Astrocyte of the cerebellum (primary cell): ENCODE data around the gene PIN1.

Source experiments
- DNase-seq: peaks from one replicate; pipeline ENCODE4 v3.0.0-alpha.2; 2011; ENCODE audit warnings: low read depth
- H3K4me3 ChIP-seq: 2 replicates; pipeline ENCODE4 v1.5.1; 2011; ENCODE audit warnings: mild to moderate bottlenecking, low read depth, low read length, moderate library complexity
- in situ Hi-C: cut with HindIII; loops from 2 replicates; pipeline ENCODE4 v1.10.0; 2017; ENCODE audit warnings: low sequenced_read_pairs
- TF ChIP-seq, protein P1 (sequence below): IDR thresholded peaks from 2 replicates; pipeline ENCODE4 v1.5.1; 2012; ENCODE audit warnings: low read length, low read depth, moderate library complexity, mild to moderate bottlenecking; ENCODE audit errors: missing control alignments

Gene PIN1

DNA sequence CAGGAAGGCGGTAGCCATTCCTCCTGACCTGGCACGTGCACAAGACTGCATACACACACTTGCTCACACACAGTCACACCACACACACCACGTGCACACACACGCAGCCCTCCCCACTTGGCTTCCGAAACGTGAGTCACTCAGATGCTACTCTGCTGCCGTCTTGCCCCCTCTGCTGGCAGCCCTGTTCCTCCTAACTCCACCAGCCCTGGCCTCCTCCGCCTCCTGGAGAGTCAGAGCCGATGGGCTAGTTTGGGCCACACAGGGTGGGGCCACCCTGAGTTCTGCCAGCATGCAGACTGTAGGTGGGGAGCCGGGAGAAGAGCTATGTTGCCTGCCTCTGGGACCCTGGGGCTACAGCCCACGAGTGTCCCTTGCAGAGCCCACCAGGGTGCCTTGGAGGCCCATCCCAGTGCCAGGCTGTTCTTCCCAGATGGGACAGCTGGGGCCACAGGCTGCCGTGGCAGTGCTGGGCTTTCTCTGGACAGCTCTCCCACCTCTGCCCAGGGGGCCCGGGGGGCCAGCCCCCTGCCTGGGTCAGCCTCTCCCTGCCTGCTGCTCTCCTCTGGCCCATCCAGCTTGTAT lies 12.1 kb downstream of the PIN1 start:
- in situ Hi-C loops: no loop called here
- no peak overlapping the region for H3K4me3 ChIP-seq
- TF ChIP-seq, protein P1, sequence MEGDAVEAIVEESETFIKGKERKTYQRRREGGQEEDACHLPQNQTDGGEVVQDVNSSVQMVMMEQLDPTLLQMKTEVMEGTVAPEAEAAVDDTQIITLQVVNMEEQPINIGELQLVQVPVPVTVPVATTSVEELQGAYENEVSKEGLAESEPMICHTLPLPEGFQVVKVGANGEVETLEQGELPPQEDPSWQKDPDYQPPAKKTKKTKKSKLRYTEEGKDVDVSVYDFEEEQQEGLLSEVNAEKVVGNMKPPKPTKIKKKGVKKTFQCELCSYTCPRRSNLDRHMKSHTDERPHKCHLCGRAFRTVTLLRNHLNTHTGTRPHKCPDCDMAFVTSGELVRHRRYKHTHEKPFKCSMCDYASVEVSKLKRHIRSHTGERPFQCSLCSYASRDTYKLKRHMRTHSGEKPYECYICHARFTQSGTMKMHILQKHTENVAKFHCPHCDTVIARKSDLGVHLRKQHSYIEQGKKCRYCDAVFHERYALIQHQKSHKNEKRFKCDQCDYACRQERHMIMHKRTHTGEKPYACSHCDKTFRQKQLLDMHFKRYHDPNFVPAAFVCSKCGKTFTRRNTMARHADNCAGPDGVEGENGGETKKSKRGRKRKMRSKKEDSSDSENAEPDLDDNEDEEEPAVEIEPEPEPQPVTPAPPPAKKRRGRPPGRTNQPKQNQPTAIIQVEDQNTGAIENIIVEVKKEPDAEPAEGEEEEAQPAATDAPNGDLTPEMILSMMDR: peak; percentile 69
- peak; percentile 60 for DNase-seq

DNA sequence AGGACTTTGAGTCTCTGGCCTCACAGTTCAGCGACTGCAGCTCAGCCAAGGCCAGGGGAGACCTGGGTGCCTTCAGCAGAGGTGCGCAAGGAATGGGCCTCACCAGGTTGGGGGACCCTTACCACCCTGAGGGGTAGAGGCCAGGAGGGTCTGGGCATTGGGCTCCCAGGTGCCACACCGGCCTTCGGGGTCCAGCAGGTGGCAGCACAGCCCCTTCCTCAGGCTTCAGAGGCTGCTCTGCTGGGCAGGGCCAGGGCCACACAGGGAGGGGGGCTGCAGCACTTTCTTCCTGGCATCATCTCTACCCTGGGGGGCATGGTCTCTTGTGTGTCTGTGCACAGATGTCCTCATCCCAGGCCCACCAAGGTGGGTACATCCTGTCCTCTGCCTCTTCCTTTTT lies 12.9 kb downstream of the PIN1 start:
- H3K4me3 ChIP-seq: no peak overlapping the region
- in situ Hi-C loops: no loop called here
- DNase-seq: no peak
- TF ChIP-seq, protein P1: peak; percentile 50

DNA sequence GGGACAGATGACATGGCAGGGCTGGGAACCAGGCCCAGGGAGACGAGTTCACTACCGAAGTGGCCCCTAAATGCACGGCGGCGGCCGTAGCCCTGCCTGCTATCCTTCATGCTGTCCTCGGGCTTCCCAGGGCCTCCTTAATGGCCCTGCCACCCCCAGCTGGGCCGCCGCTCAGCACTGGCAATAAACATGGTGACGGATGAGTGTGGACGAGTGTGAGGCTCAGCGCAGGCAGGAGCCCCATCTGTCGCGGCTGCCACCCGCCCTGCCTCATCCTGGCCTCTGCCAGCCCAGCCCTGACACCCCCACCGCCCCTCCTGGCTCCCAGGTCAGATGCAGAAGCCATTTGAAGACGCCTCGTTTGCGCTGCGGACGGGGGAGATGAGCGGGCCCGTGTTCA lies 13.6 kb downstream of the PIN1 start:
- in situ Hi-C loops: no loop called here
- TF ChIP-seq, protein P1: no peak
- H3K4me3 ChIP-seq: no peak overlapping the region
- no peak for DNase-seq

DNA sequence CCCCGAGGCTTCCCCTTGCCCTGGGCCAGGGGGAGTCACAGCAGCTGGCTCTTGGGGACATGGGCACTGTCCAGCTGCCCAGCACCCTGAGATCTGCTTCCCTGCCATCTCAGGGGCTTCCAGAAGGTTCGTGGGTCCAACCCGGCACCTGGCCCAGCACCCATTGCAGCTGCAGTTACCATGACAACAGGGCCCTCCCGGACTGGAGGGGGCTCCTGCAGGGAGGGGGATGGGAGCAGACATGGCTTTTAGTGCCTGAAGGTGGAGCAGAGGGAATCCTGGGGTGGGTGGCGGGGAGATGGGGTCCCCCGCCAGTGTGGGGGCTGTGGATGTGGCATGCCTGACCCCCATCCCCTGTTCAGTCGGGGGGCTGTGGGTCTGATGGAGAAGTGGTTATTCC lies 14.7 kb downstream of the PIN1 start:
- TF ChIP-seq, protein P1: no peak
- in situ Hi-C loops: no loop called here
- H3K4me3 ChIP-seq: no peak overlapping the region
- no peak for DNase-seq

DNA sequence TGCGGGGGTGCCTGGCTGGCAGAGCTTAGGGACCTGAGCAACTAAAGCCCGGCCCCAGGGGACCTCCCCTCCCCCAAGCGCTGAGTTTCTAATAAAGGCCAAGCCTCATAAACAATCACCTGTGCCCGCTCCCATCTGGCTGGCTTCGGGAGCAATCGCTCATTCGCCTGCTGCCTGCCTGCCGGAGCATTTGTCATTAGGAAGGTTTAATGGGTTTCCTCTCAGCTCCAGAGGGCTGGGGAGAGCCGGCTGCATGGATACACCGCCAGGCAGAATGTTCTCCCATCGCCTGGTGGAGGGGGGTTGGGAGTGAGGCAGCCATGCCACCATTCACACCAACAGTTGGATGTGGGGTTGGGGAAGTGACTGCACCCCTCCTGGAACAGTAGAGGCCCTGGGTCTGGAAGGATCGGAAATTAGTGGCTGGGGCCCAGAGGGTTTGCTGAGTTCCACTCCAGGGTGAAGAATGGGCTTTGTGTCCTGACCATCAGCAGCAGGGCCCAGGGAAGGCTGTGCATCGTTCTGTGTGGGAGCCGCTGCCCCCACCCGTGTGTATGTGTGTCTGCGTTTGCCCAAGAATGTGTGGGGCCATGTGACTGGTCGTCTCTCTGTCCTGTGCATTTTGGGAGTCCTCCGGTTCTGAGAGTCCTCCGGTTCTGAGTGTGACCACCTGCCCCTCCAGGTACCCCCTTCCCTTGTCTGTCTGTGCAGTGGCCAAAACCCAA lies 15.3 kb downstream of the PIN1 start:
- in situ Hi-C loops: no loop called here
- DNase-seq: no peak
- H3K4me3 ChIP-seq: no peak overlapping the region
- TF ChIP-seq, protein P1: no peak

DNA sequence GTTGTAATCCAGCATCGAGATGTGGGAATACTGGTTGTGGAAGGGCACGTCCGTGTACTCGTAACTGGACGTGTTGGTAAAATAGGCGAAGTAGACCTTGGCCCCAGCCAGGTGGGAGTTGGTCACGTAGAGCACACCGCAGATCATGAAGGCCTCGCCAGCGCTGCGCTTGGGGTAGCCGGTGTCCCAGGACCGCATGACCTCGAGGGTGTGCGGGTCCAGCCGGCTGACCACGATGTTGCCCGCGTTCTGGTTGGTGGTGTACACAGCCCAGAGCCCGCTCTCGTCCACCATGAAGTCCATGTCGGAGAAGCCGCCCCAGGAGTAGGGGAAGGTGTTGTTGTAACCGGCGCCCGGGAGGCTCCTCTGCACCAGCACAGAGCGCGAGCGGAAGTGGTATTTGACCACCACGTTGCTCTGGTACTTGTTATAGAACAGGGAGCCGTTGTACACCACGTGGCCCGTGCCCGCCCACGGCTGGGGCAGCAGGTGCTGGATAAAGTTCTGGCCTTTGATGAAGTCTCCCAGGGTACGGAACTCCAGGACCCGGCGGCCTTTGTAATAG lies 19.2 kb downstream of the PIN1 start:
- TF ChIP-seq, protein P1: no peak
- H3K4me3 ChIP-seq: no peak overlapping the region
- in situ Hi-C loops: no loop called here
- DNase-seq: no peak
